ENCODE data around the gene PRSS36. TPM values are rescaled to one million over a fixed set of nuclear protein-coding genes. Genes with fewer than 3 reads are reported as not detected.

PRSS36 gene
- total RNA-seq, 1 experiment from 2014 or later: 0.66 TPM

GRCh38 chr16:31136287-31136662 lies 13.6 kb downstream of the PRSS36 start:
- Histone ChIP-seq H2AK5ac (ENCODE audit: insufficient read length, low read length) (no peak overlapping the region), H2BK20ac (ENCODE audit: low read depth, low read length, poor library complexity, severe bottlenecking) (no peak overlapping the region), H2BK120ac (ENCODE audit: low read depth, low read length, poor library complexity, severe bottlenecking) (no peak overlapping the region), H3K23me2 (ENCODE audit: insufficient read length, low read depth, low read length, poor library complexity, severe bottlenecking) (peaks cover 5% of the 10 kb centered on the region), H3T11ph (ENCODE audit: low read length) (no peak overlapping the region), H4K8ac (replicated peaks; ENCODE audit: insufficient read length, low read depth, low read length) (no peak overlapping the region), H4K91ac (ENCODE audit: insufficient read length, low read depth, low read length) (no peak overlapping the region), H3K18ac (ENCODE audit: insufficient read length, low read depth, low read length) (no peak overlapping the region), H3K23ac (ENCODE audit: insufficient read length, low read depth, low read length) (no peak overlapping the region), H3K4me1 (ENCODE audit: insufficient read depth, low read length) (peaks cover 14% of the 10 kb centered on the region; the same call in 1 of the 2 replicates), H3K9ac (ENCODE audit: extremely low read depth, insufficient read length, low read length) (no peak overlapping the region), H2BK15ac (ENCODE audit: low read depth, low read length) (no peak overlapping the region), H3K79me2 (ENCODE audit: insufficient read depth, low read length) (peaks cover 4% of the 10 kb centered on the region; the same call in 1 of the 2 replicates), H2BK5ac (ENCODE audit: insufficient read length, low read length) (no peak overlapping the region), H2AFZ (ENCODE audit: low read length) (no peak overlapping the region), H3K27ac (ENCODE audit: insufficient read length, low read depth, low read length) (no peak overlapping the region), H3K4ac (ENCODE audit: low read depth, low read length) (no peak overlapping the region), H3K79me1 (ENCODE audit: insufficient read depth, low read depth, low read length, poor library complexity, severe bottlenecking) (peaks cover 5% of the 10 kb centered on the region), H4K20me1 (ENCODE audit: control insufficient read depth, insufficient read depth, insufficient read length) (no peaks in the 10 kb centered on the region), H3K56ac (ENCODE audit: insufficient read length, low read depth, low read length) (no peak overlapping the region), H3K4me2 (ENCODE audit: insufficient read depth, insufficient read length, low read length) (no peak overlapping the region), H3K9me3 (ENCODE audit: control insufficient read depth, low read depth, low read length) (no peaks in the 10 kb centered on the region), H2BK12ac (ENCODE audit: insufficient read length, low read depth, low read length) (no peak overlapping the region), H3K27me3 (ENCODE audit: insufficient read depth, low read length) (no peaks in the 10 kb centered on the region), H4K5ac (ENCODE audit: insufficient read length, low read depth, low read length) (no peak overlapping the region), H3K14ac (ENCODE audit: insufficient read depth, low read length) (no peak overlapping the region)
- Mint-ChIP-seq H3K4me1 (peaks cover 52 to 65% of the 10 kb centered on the region in 2 experiments), H3K27ac (no peak overlapping the region), H3K36me3 (ENCODE audit: insufficient read depth in 1 of 3, low read depth in 3 of 3) (peaks cover 21 to 26% (median 24%) of the 10 kb centered on the region in 3 experiments), H3K27me3 (ENCODE audit: low read depth) (no peaks in the 10 kb centered on the region), H3K4me3 (peak overlapping the region; percentile 81 to 92), H3K9me3 (no peaks in the 10 kb centered on the region; a peak in 1 of 5 replicates)
- no peak for TF ChIP-seq CTCF (conservative IDR thresholded peaks at IDR 0.05)
- no CpG with 5 or more reads among the region's 6 CpGs for WGBS (ENCODE audit: extremely low coverage, insufficient read length, low lambda C conversion rate)
- no peak for DNase-seq

Measured in H9 (cell line).